Transverse colon (tissue), 4 donors: ENCODE data around the gene PRKG1. TPM values are rescaled to one million over a fixed set of nuclear protein-coding genes. Genes with fewer than 3 reads are reported as not detected.

Experiments used
- DNase-seq: peaks from one replicate; pipeline ENCODE4 v3.0.0-alpha.2; 2019
- H3K27ac ChIP-seq, 4 donors: fragments of 200-600 bp; sonication (generic); 2 replicates each; pipeline ENCODE4 v1.5.1; 2016 to 2018; ENCODE audit warnings: inconsistent platforms in 4 of 4
- H3K27me3 ChIP-seq: fragments of 200-600 bp; sonication (generic); 2 replicates; pipeline ENCODE4 v1.5.1; 2017; ENCODE audit warnings: inconsistent platforms
- H3K36me3 ChIP-seq, 4 donors: fragments of 200-600 bp; sonication (generic); 2 replicates each; pipeline ENCODE4 v1.5.1; 2017 to 2019; ENCODE audit warnings: inconsistent platforms in 4 of 4
- H3K4me1 ChIP-seq, 4 donors: fragments of 200-600 bp; sonication (generic); 2 replicates each; pipeline ENCODE4 v1.5.1; 2017 to 2020; ENCODE audit warnings: inconsistent platforms in 4 of 4
- H3K4me3 ChIP-seq, 4 donors: fragments of 200-600 bp; sonication (generic); 1 replicate in 1 of 4; 2 replicates in 3 of 4; pipeline versions ENCODE4 v1.5.1 to v1.6.1; 2017 to 2019; ENCODE audit warnings: inconsistent platforms in 4 of 4
- H3K9me3 ChIP-seq, 2 donors: fragments of 200-600 bp; sonication (generic); 2 replicates each; pipeline ENCODE4 v1.5.1; 2017 to 2019; ENCODE audit warnings: inconsistent platforms in 2 of 2
- CTCF ChIP-seq, 5 experiments: fragments of 200-600 bp in 3 of 5; fragments of 450-650 bp in 2 of 5; sonication (generic) in 3 of 5; IDR thresholded peaks; 1 replicate in 2 of 5; 2 replicates in 3 of 5; pipeline ENCODE4 v1.5.1; 2016 to 2017; ENCODE audit warnings: antibody characterized with exemption in 5 of 5, inconsistent platforms in 3 of 5, mild to moderate bottlenecking in 2 of 5, moderate library complexity in 1 of 5
- EP300 ChIP-seq: sonication (generic); formaldehyde crosslinking; IDR thresholded peaks from one replicate; pipeline ENCODE4 v1.6.1; 2017; ENCODE audit warnings: antibody characterized with exemption, low read depth
- POLR2A ChIP-seq: fragments of 450-650 bp; IDR thresholded peaks from one replicate; pipeline ENCODE4 v1.6.1; 2016; ENCODE audit warnings: antibody characterized with exemption, mild to moderate bottlenecking, moderate library complexity
- POLR2AphosphoS5 ChIP-seq, 3 donors: sonication (generic); formaldehyde crosslinking; IDR thresholded peaks; one replicate each; pipeline ENCODE4 v1.6.1; 2016; ENCODE audit warnings: antibody characterized with exemption in 3 of 3
- WGBS, 2 donors: methylation state at CpG; one replicate each; pipeline ENCODE4 v1.1.5; 2018; ENCODE audit warnings: low coverage in 1 of 2; 5-methylcytosine and 5-hydroxymethylcytosine counted together
- in situ Hi-C, 4 donors: fragments of 200-750 bp; cut with MboI; loops; one replicate each; pipeline versions ENCODE4 v1.15.0 to v1.15.1; 2017; ENCODE audit warnings: low sequenced_read_pairs in 3 of 4, low pct_ligation_motif_present in 1 of 4, low pct_unique_long_range_greater_than_20kb in 1 of 4
- intact Hi-C: fragments of 100-400 bp; cut with DNase I; formaldehyde crosslinking; loops from one replicate; pipeline ENCODE4 v1.15.1; 2023; ENCODE audit warnings: low total_unique reads
- total RNA-seq, 4 donors: library from RNA; depleted of rRNA; stranded (reverse); fragments of >200 nt; gene quantifications; one replicate each; pipeline ENCODE4 v1.1.0, GENCODE V29; 2016

The PRKG1 gene
- total RNA-seq, 4 donors from 2014 or later: 17.6 to 30.6 (median 26.9) TPM

GRCh38 chr10:51325649-51326048 is 251.4 kb downstream of the PRKG1 start:
- no peaks in the 10 kb centered on the region for H3K27me3 ChIP-seq
- H3K27ac ChIP-seq: no peak overlapping the region
- DNase-seq: no peak
- no peak overlapping the region for H3K4me3 ChIP-seq
- no peaks in the 10 kb centered on the region for H3K36me3 ChIP-seq
- TF ChIP-seq CTCF (IDR thresholded peaks at IDR 0.05): no peak
- no peak for TF ChIP-seq POLR2A
- TF ChIP-seq POLR2AphosphoS5 (IDR thresholded peaks at IDR 0.05): no peak
- TF ChIP-seq EP300: no peak
- intact Hi-C loops (no loop called here), in situ Hi-C loops (no loop called here)
- no peaks in the 10 kb centered on the region for H3K4me1 ChIP-seq
- WGBS, 2 donors: 91% methylated on average over 2 of the region's 2 CpGs; no CpG with 5 or more reads in 1 of the 2 donors
- no peaks in the 10 kb centered on the region for H3K9me3 ChIP-seq

- intact Hi-C loops: no loop called here
- H3K36me3 ChIP-seq: no peaks in the 10 kb centered on the region
- H3K27me3 ChIP-seq: no peaks in the 10 kb centered on the region
- H3K9me3 ChIP-seq: no peaks in the 10 kb centered on the region
- in situ Hi-C loops: no loop called here
- H3K27ac ChIP-seq: no peak overlapping the region
- DNase-seq: no peak
- TF ChIP-seq POLR2A: no peak
- no peak for TF ChIP-seq EP300
- no peak for TF ChIP-seq CTCF (IDR thresholded peaks at IDR 0.05)
- TF ChIP-seq POLR2AphosphoS5 (IDR thresholded peaks at IDR 0.05): no peak
- H3K4me3 ChIP-seq: no peak overlapping the region
- WGBS, 2 donors: 89 to 96% methylated on average over 1 of the region's 1 CpG
- H3K4me1 ChIP-seq: no peaks in the 10 kb centered on the region
Observed at GRCh38 chr10:51326174-51326573, 251.9 kb downstream of the PRKG1 start.

GRCh38 chr10:51327432-51327831 is 253.1 kb downstream of the PRKG1 start:
- H3K4me1 ChIP-seq: no peaks in the 10 kb centered on the region
- no peak overlapping the region for H3K27ac ChIP-seq
- H3K4me3 ChIP-seq: no peak overlapping the region
- intact Hi-C loops (no loop called here), in situ Hi-C loops (no loop called here)
- TF ChIP-seq EP300 (no peak), POLR2AphosphoS5 (IDR thresholded peaks at IDR 0.05) (no peak), POLR2A (no peak), CTCF (IDR thresholded peaks at IDR 0.05) (no peak)
- DNase-seq: no peak
- H3K27me3 ChIP-seq: no peaks in the 10 kb centered on the region
- WGBS, 2 donors: 56 to 61% methylated on average over 1 of the region's 1 CpG
- H3K9me3 ChIP-seq: no peaks in the 10 kb centered on the region
- no peaks in the 10 kb centered on the region for H3K36me3 ChIP-seq

- intact Hi-C loops: no loop called here
- no peak for DNase-seq
- Histone ChIP-seq H3K9me3 (no peaks in the 10 kb centered on the region), H3K27ac (no peak overlapping the region), H3K27me3 (no peaks in the 10 kb centered on the region), H3K36me3 (no peaks in the 10 kb centered on the region), H3K4me3 (no peak overlapping the region), H3K4me1 (peaks cover 0 to 17% (median 5%) of the 10 kb centered on the region in 4 donors)
- in situ Hi-C loops: no loop called here
- WGBS, 2 donors: 92 to 100% methylated on average over 1 of the region's 1 CpG
- TF ChIP-seq POLR2AphosphoS5 (IDR thresholded peaks at IDR 0.05) (no peak), EP300 (no peak), POLR2A (no peak), CTCF (IDR thresholded peaks at IDR 0.05) (no peak)
Observed at GRCh38 chr10:51340366-51340765, 266.1 kb downstream of the PRKG1 start.
